ENCODE results near the gene ATP8A2.

DNA sequence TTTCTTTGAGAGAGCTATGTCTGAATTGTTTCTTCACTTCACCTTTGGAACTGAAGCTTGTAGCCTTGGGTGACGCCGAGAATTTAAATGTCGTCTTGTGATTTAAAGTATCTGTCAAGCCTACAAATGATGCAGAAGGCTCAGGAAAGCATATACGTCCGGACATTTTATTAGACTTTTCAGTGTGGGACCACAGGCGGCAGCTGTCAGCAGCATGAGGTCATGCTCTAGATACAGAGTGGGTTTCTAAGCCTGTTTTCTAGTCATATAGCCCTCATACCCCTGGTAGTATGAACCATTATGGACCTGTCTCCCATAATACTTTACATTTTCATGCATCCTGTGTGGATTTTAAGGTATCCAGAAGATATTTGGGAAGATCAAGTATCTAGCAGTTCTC is 212.3 kb downstream of the ATP8A2 start:
- TF ChIP-seq, protein P1, sequence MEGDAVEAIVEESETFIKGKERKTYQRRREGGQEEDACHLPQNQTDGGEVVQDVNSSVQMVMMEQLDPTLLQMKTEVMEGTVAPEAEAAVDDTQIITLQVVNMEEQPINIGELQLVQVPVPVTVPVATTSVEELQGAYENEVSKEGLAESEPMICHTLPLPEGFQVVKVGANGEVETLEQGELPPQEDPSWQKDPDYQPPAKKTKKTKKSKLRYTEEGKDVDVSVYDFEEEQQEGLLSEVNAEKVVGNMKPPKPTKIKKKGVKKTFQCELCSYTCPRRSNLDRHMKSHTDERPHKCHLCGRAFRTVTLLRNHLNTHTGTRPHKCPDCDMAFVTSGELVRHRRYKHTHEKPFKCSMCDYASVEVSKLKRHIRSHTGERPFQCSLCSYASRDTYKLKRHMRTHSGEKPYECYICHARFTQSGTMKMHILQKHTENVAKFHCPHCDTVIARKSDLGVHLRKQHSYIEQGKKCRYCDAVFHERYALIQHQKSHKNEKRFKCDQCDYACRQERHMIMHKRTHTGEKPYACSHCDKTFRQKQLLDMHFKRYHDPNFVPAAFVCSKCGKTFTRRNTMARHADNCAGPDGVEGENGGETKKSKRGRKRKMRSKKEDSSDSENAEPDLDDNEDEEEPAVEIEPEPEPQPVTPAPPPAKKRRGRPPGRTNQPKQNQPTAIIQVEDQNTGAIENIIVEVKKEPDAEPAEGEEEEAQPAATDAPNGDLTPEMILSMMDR (IDR thresholded peaks at IDR 0.05) = no peak
- TF ChIP-seq POLR2AphosphoS5 (IDR thresholded peaks at IDR 0.05) = no peak
